K562 (cell line): ENCODE data around the gene MBD2. TPM values are rescaled to one million over a fixed set of nuclear protein-coding genes. Genes with fewer than 3 reads are reported as not detected.

ENCODE experiments used
- CTCF ChIP-seq, 3 experiments: IDR thresholded peaks in 2 of 3; conservative IDR thresholded peaks in 1 of 3; 2 replicates each; pipeline ENCODE4 v1.5.1; 2011 to 2012; ENCODE audit warnings: low read length in 3 of 3, mild to moderate bottlenecking in 3 of 3, control low read depth in 2 of 3, improper control_type of control experiment in 1 of 3, inconsistent platforms in 1 of 3, low read depth in 1 of 3, mixed read lengths in 1 of 3, moderate library complexity in 1 of 3; ENCODE audit not compliant: insufficient read depth in 2 of 3
- EP300 ChIP-seq: IDR thresholded peaks from 2 replicates; pipeline ENCODE4 v1.6.1; 2012; ENCODE audit warnings: low read length, improper control_type of control experiment
- GABPB1 ChIP-seq: sonication (generic); formaldehyde crosslinking; IDR thresholded peaks from 2 replicates; pipeline ENCODE4 v1.8.0; 2022; ENCODE audit warnings: mild to moderate bottlenecking, missing genetic modification reagents
- KDM5B ChIP-seq: fragments of 200-600 bp; sonication (generic); IDR thresholded peaks from 2 replicates; pipeline ENCODE4 v1.6.1; 2012; ENCODE audit warnings: low read depth, mild to moderate bottlenecking, moderate library complexity, low read length, control low read depth, inconsistent platforms; ENCODE audit not compliant: insufficient replicate concordance
- L3MBTL2 ChIP-seq: fragments of 450-650 bp; IDR thresholded peaks from 2 replicates; pipeline ENCODE4 v1.6.1; 2016; ENCODE audit warnings: mild to moderate bottlenecking, moderate library complexity
- MYC ChIP-seq, 2 experiments: fragments of 250-450 bp in 1 of 2; sonication (Bioruptor Pico) in 1 of 2; IDR thresholded peaks; 2 replicates each; pipeline versions ENCODE4 v1.5.1 to v1.6.1; 2012 to 2021; ENCODE audit warnings: low read depth in 2 of 2, borderline replicate concordance in 1 of 2, improper control_type of control experiment in 1 of 2, low read length in 1 of 2, mild to moderate bottlenecking in 1 of 2, moderate library complexity in 1 of 2
- PRDM10 ChIP-seq: fragments of 450-650 bp; IDR thresholded peaks from 2 replicates; pipeline ENCODE4 v1.6.1; 2018; ENCODE audit not compliant: partially characterized antibody
- RBM25 ChIP-seq: fragments of 200-400 bp; formaldehyde crosslinking; IDR thresholded peaks from 2 replicates; pipeline ENCODE4 v1.6.1; 2018; ENCODE audit warnings: low read length, low read depth, moderate library complexity; ENCODE audit not compliant: severe bottlenecking
- SMARCC2 ChIP-seq: fragments of 450-650 bp; IDR thresholded peaks from 2 replicates; pipeline ENCODE4 v1.6.1; 2017; ENCODE audit warnings: antibody characterized with exemption, moderate library complexity, mild to moderate bottlenecking, low read depth
- SP1 ChIP-seq: sonication (generic); formaldehyde crosslinking; IDR thresholded peaks from 2 replicates; pipeline ENCODE4 v1.8.1; 2022; ENCODE audit warnings: mild to moderate bottlenecking, missing genetic modification reagents
- SUPT5H ChIP-seq: fragments of 450-650 bp; IDR thresholded peaks from 2 replicates; pipeline ENCODE4 v1.6.1; 2016
- TRIM24 ChIP-seq, 2 experiments: fragments of 450-650 bp; IDR thresholded peaks; 2 replicates each; pipeline ENCODE4 v1.6.1; 2016
- ZBTB12 ChIP-seq: fragments of 250-450 bp; sonication (Bioruptor Pico); IDR thresholded peaks from 2 replicates; pipeline ENCODE4 v1.4.0; 2020
- ZBTB7A ChIP-seq: IDR thresholded peaks from 2 replicates; pipeline ENCODE4 v1.6.1; 2011; ENCODE audit warnings: low read depth, mild to moderate bottlenecking, low read length, moderate library complexity, borderline replicate concordance; ENCODE audit not compliant: control insufficient read depth
- ZBTB9 ChIP-seq: fragments of 450-650 bp; formaldehyde crosslinking; IDR thresholded peaks from 2 replicates; pipeline ENCODE4 v1.4.0; 2020; ENCODE audit warnings: mild to moderate bottlenecking, moderate library complexity
- ZNF232 ChIP-seq: sonication (generic); formaldehyde crosslinking; IDR thresholded peaks from 2 replicates; pipeline ENCODE4 v1.8.0; 2022; ENCODE audit warnings: mild to moderate bottlenecking, missing genetic modification reagents
- ZNF75A ChIP-seq: fragments of 450-650 bp; formaldehyde crosslinking; IDR thresholded peaks from 2 replicates; pipeline ENCODE4 v1.4.0; 2020; ENCODE audit warnings: mild to moderate bottlenecking
- polyA plus RNA-seq, 8 experiments: library from polyadenylated mRNA; depleted of rRNA in 4 of 8; stranded (reverse) in 5 of 8; unstranded in 3 of 8; fragments of >200 nt; fragmentation: Nextera tagmentation in 2 of 8; fragmentation: Illumina TruSeq in 1 of 8; extraction: Ambion mirVana in 2 of 8; extraction: Trizol in 1 of 8; gene quantifications; 2 replicates each; pipeline versions ENCODE4 v1.2.1 to v1.2.3, GENCODE V29; 2011 to 2014; ENCODE audit warnings: inconsistent platforms in 1 of 8, missing spikeins in 1 of 8
- total RNA-seq, 7 experiments: library from RNA; depleted of rRNA in 6 of 7; stranded (reverse); fragments of >200 nt in 6 of 7; fragmentation: Illumina TruSeq in 2 of 7; extraction: Trizol in 2 of 7; gene quantifications; 2 replicates each; pipeline versions ENCODE4 v1.2.1 to v1.2.3, GENCODE V29; 2011 to 2021; ENCODE audit warnings: low replicate concordance in 1 of 7

The MBD2 gene
- total and polyA plus RNA-seq, 9 of the 15 experiments (the other 6 are each of a cell fraction or from before 2014, with no cell fraction given): 4.4 to 40.2 (median 13.9) TPM

GRCh38 chr18:54224379-54225014, at the start of gene MBD2 (continued):
- TF ChIP-seq SUPT5H (0 out of 2 replicates have a peak, but pooled peaks have one; percentile 29), KDM5B (peak; percentile 35), ZNF232 (CRISPR knock-in tag) (no peak), L3MBTL2 (0 out of 2 replicates have a peak, but pooled peaks have one; percentile 34), ZBTB9 (CRISPR knock-in tag) (peak; percentile 48; the same call in 1 of the 2 replicates), MYC (IDR thresholded peaks at IDR 0.05; ENCODE audit: low read depth, low read length) (peak; percentile 62), MYC (CRISPR knock-in tag; IDR thresholded peaks at IDR 0.05; ENCODE audit: borderline replicate concordance, low read depth) (no peak), SMARCC2 (no peak), ZBTB7A (peak; percentile 82), RBM25 (no peak), ZBTB12 (no peak), EP300 (no peak), PRDM10 (peak; percentile 88), CTCF (IDR thresholded peaks at IDR 0.05 in 2 of 3, conservative IDR thresholded peaks at IDR 0.05 in 1 of 3; ENCODE audit: insufficient read depth in 2 of 3, low read depth in 1 of 3, low read length in 3 of 3) (peak; percentile 39 to 42 (median 39); a peak in 4 of 6 replicates), TRIM24 (IDR thresholded peaks at IDR 0.05) (peak in 1 of 2 experiments; percentile 33; a peak in 1 of 4 replicates), SP1 (CRISPR knock-in tag) (peak; percentile 68; the same call in 1 of the 2 replicates), GABPB1 (peak; percentile 38; the same call in 1 of the 2 replicates), ZNF75A (CRISPR knock-in tag) (no peak)
